WI38 (cell line): ENCODE results near the gene IQGAP2.

Experiments
- H3K4me3 ChIP-seq: 2 replicates; pipeline ENCODE4 v1.5.1; 2011; ENCODE audit warnings: low read depth, mild to moderate bottlenecking, control low read depth, low read length
- CTCF ChIP-seq: IDR thresholded peaks from 2 replicates; pipeline ENCODE4 v1.5.1; 2012; ENCODE audit warnings: low read depth, mild to moderate bottlenecking, control low read depth, low read length

IQGAP2 gene

GRCh38 chr5:76662521-76662920 is 259.4 kb downstream of the IQGAP2 start:
- no peak overlapping the region for H3K4me3 ChIP-seq
- no peak for TF ChIP-seq CTCF

GRCh38 chr5:76663573-76663972 is 260.5 kb downstream of the IQGAP2 start:
- H3K4me3 ChIP-seq = no peak overlapping the region
- TF ChIP-seq CTCF = no peak

- H3K4me3 ChIP-seq = no peak overlapping the region
- TF ChIP-seq CTCF = no peak
Observed at GRCh38 chr5:76664079-76664478, 261.0 kb downstream of the IQGAP2 start.

- no peak for TF ChIP-seq CTCF
- no peak overlapping the region for H3K4me3 ChIP-seq
Observed at GRCh38 chr5:76667495-76667894, 264.4 kb downstream of the IQGAP2 start.

- TF ChIP-seq CTCF = no peak
Observed at GRCh38 chr5:76669245-76669644, 266.2 kb downstream of the IQGAP2 start.

GRCh38 chr5:76670508-76670907 is 267.4 kb downstream of the IQGAP2 start:
- no peak overlapping the region for H3K4me3 ChIP-seq
- no peak for TF ChIP-seq CTCF

More at GRCh38 chr5:76669245-76669644, 266.2 kb downstream of the IQGAP2 start:
- H3K4me3 ChIP-seq = no peak overlapping the region

GRCh38 chr5:76672242-76672641 is 269.2 kb downstream of the IQGAP2 start:
- TF ChIP-seq CTCF = no peak

More at GRCh38 chr5:76672242-76672641, 269.2 kb downstream of the IQGAP2 start:
- H3K4me3 ChIP-seq = no peak overlapping the region
